Measurements from ENCODE around the gene FSD1L.

FSD1L gene

GRCh38 chr9:105432247-105432842 is 15.5 kb upstream of the FSD1L start:
- H3K27ac ChIP-seq, result no peak overlapping the region
- DNase-seq (ENCODE audit: low read depth, low spot score), result no peak

- DNase-seq (ENCODE audit: low read depth, low spot score), result no peak
Observed at GRCh38 chr9:105435453-105435852, 12.4 kb upstream of the FSD1L start.

GRCh38 chr9:105436783-105437182 is 11.1 kb upstream of the FSD1L start:
- no peak overlapping the region for H3K27ac ChIP-seq
- no peak for DNase-seq (ENCODE audit: low read depth, low spot score)

More at GRCh38 chr9:105435453-105435852, 12.4 kb upstream of the FSD1L start:
- no peak overlapping the region for H3K27ac ChIP-seq

- no peak for DNase-seq (ENCODE audit: low read depth, low spot score)
- H3K27ac ChIP-seq, result no peak overlapping the region
Observed at GRCh38 chr9:105437704-105438103, 10.1 kb upstream of the FSD1L start.

GRCh38 chr9:105438141-105438806 is 9.6 kb upstream of the FSD1L start:
- no peak for DNase-seq (ENCODE audit: low read depth, low spot score)
- H3K27ac ChIP-seq, result no peak overlapping the region

- H3K27ac ChIP-seq, result no peak overlapping the region
Observed at GRCh38 chr9:105439428-105439827, 8.4 kb upstream of the FSD1L start.

GRCh38 chr9:105441616-105442160 is 6.1 kb upstream of the FSD1L start:
- DNase-seq (ENCODE audit: low read depth, low spot score), result no peak
- no peak overlapping the region for H3K27ac ChIP-seq

More at GRCh38 chr9:105439428-105439827, 8.4 kb upstream of the FSD1L start:
- DNase-seq (ENCODE audit: low read depth, low spot score), result no peak

GRCh38 chr9:105443121-105443520 is 4.7 kb upstream of the FSD1L start:
- no peak overlapping the region for H3K27ac ChIP-seq
- no peak for DNase-seq (ENCODE audit: low read depth, low spot score)

- no peak overlapping the region for H3K27ac ChIP-seq
- peak; percentile 72 for DNase-seq (ENCODE audit: low read depth, low spot score)
Observed at GRCh38 chr9:105444130-105444529, 3.7 kb upstream of the FSD1L start.

GRCh38 chr9:105445203-105445881 is 2.5 kb upstream of the FSD1L start:
- DNase-seq (ENCODE audit: low read depth, low spot score), result no peak
- no peak overlapping the region for H3K27ac ChIP-seq

- no peak overlapping the region for H3K27ac ChIP-seq
- no peak for DNase-seq (ENCODE audit: low read depth, low spot score)
Observed at GRCh38 chr9:105447386-105447813, 434 bp upstream of the FSD1L start.

GRCh38 chr9:105449081-105449480 is 1.2 kb downstream of the FSD1L start:
- no peak for DNase-seq (ENCODE audit: low read depth, low spot score)
- peak overlapping the region; percentile 50 for H3K27ac ChIP-seq

- no peak overlapping the region for H3K27ac ChIP-seq
- no peak for DNase-seq (ENCODE audit: low read depth, low spot score)
Observed at GRCh38 chr9:105452185-105452584, 4.4 kb downstream of the FSD1L start.

- DNase-seq (ENCODE audit: low read depth, low spot score), result no peak
- no peak overlapping the region for H3K27ac ChIP-seq
Observed at GRCh38 chr9:105455836-105456475, 8.1 kb downstream of the FSD1L start.

GRCh38 chr9:105457560-105458294 is 9.9 kb downstream of the FSD1L start:
- H3K27ac ChIP-seq, result no peak overlapping the region
- no peak for DNase-seq (ENCODE audit: low read depth, low spot score)

- DNase-seq (ENCODE audit: low read depth, low spot score), result no peak
- no peak overlapping the region for H3K27ac ChIP-seq
Observed at GRCh38 chr9:105458404-105458803, 10.6 kb downstream of the FSD1L start.

GRCh38 chr9:105459336-105459735 is 11.5 kb downstream of the FSD1L start:
- no peak for DNase-seq (ENCODE audit: low read depth, low spot score)
- no peak overlapping the region for H3K27ac ChIP-seq

- H3K27ac ChIP-seq, result no peak overlapping the region
- no peak for DNase-seq (ENCODE audit: low read depth, low spot score)
Observed at GRCh38 chr9:105466898-105467455, 19.1 kb downstream of the FSD1L start.

GRCh38 chr9:105468875-105469274 is 21.0 kb downstream of the FSD1L start:
- DNase-seq (ENCODE audit: low read depth, low spot score), result no peak
- no peak overlapping the region for H3K27ac ChIP-seq

GRCh38 chr9:105473221-105473620 is 25.4 kb downstream of the FSD1L start:
- DNase-seq (ENCODE audit: low read depth, low spot score), result no peak
- no peak overlapping the region for H3K27ac ChIP-seq
